ENCODE data around the gene ZNF615. TPM values are rescaled to one million over a fixed set of nuclear protein-coding genes. Genes with fewer than 3 reads are reported as not detected.
"Not testable (repeated sequence)": the region's sequence is repeated elsewhere in the genome, so short reads cannot be mapped to it uniquely, and the experiment has no call there.

ZNF615 gene
- total RNA-seq, 1 donor from 2014 or later, result 6.3 TPM

- intact Hi-C loops (cut with micrococcal nuclease), result loop anchor here (10.0 kb wide), 1 partner anchor 116 kb away; the partner anchor contains the start of gene ZNF649
- Mint-ChIP-seq H3K36me3 (ENCODE audit: low read depth) (peaks cover 98% of the 10 kb centered on the region), H3K9me3 (peaks cover 87% of the 10 kb centered on the region), H3K4me1 (ENCODE audit: low read depth) (no peaks in the 10 kb centered on the region), H3K4me3 (ENCODE audit: low read depth) (no peak overlapping the region), H3K27me3 (ENCODE audit: low read depth) (no peaks in the 10 kb centered on the region), H3K27ac (no peak overlapping the region)
- no peak for DNase-seq (ENCODE audit: low spot score)
These were observed 12.5 kb upstream of the ZNF615 start for GRCh38 chr19:52020506-52020905.

- H3K4me3 Mint-ChIP-seq (ENCODE audit: low read depth), result no peak overlapping the region
- H3K27me3 Mint-ChIP-seq (ENCODE audit: low read depth), result no peaks in the 10 kb centered on the region
- H3K36me3 Mint-ChIP-seq (ENCODE audit: low read depth), result peaks cover 65% of the 10 kb centered on the region
These were observed 2.7 kb upstream of the ZNF615 start for GRCh38 chr19:52010674-52011073.

DNA sequence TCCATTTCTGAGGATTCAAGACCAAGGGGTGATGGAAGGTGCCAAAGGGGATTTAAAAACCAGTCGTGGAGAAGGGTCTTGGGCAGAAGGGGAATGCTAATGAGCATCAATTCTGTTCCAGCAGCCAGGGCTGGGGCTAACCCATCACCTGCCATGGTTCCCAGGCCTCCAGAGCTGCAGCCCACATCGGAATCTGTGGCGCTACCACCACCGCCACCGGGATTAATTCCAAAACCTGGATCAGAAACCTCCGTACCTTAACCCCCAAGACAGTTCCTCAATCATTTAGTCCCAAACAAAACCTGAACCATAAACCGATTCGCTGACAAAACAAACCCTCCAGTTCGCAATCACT, 583 bp downstream of the ZNF615 start:
- H3K36me3 Mint-ChIP-seq (ENCODE audit: low read depth), result peaks cover 65% of the 10 kb centered on the region
- H3K27ac Mint-ChIP-seq, result peak overlapping the region; percentile 96

More at GRCh38 chr19:52010674-52011073, 2.7 kb upstream of the ZNF615 start:
- H3K27ac Mint-ChIP-seq, result no peak overlapping the region
- peaks cover 10% of the 10 kb centered on the region for H3K4me1 Mint-ChIP-seq (ENCODE audit: low read depth)
- DNase-seq (ENCODE audit: low spot score), result no peak
- H3K9me3 Mint-ChIP-seq, result peaks cover 55% of the 10 kb centered on the region
- intact Hi-C loops (cut with micrococcal nuclease), result no loop called here

DNA sequence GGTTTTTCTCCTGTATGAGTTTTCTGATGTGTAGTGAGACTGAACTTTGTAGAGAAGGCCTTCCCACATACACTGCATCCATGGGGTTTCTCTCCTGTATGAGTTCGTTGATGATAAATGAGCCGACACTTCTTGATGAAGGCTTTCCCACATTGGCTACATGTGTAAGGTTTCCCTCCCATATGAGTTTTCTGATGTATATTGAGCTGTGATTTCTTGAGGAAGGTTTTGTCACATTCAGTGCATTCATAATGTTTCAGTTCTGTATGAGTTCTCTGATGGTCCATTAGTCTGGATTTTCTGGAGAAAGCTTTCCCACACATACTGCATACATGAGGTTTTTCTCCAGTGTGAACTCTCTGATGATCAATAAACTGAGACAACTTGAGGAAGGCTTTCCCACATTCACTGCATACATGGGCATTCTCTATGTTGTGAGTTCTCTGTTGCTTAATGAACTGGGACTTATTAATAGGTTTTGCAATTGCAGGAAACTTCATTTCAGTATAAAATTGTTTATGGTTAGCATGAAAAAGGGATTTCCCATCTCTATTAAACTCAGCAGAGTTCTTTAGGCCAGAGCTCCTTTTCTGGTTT, 13.9 kb downstream of the ZNF615 start:
- H3K4me3 Mint-ChIP-seq (ENCODE audit: low read depth), result no peak overlapping the region
- no peak for DNase-seq (ENCODE audit: low spot score)
- H3K36me3 Mint-ChIP-seq (ENCODE audit: low read depth), result peaks cover 78% of the 10 kb centered on the region
- H3K4me1 Mint-ChIP-seq (ENCODE audit: low read depth), result no peaks in the 10 kb centered on the region
- H3K9me3 Mint-ChIP-seq, result peaks cover 88% of the 10 kb centered on the region
- intact Hi-C loops (cut with micrococcal nuclease), result no loop called here
- H3K27me3 Mint-ChIP-seq (ENCODE audit: low read depth), result no peaks in the 10 kb centered on the region
- H3K27ac Mint-ChIP-seq, result no peak overlapping the region

More for the DNA sequence above, 583 bp downstream of the ZNF615 start:
- Mint-ChIP-seq H3K4me3 (ENCODE audit: low read depth) (peak overlapping the region; percentile 93), H3K27me3 (ENCODE audit: low read depth) (no peaks in the 10 kb centered on the region), H3K9me3 (peaks cover 59% of the 10 kb centered on the region), H3K4me1 (ENCODE audit: low read depth) (peaks cover 10% of the 10 kb centered on the region)
- intact Hi-C loops (cut with micrococcal nuclease), result no loop called here
- DNase-seq (ENCODE audit: low spot score), result no peak

GRCh38 chr19:51993422-51993821, 14.6 kb downstream of the ZNF615 start:
- Mint-ChIP-seq H3K27me3 (ENCODE audit: low read depth) (no peaks in the 10 kb centered on the region), H3K27ac (no peak overlapping the region), H3K9me3 (peaks cover 89% of the 10 kb centered on the region), H3K4me1 (ENCODE audit: low read depth) (no peaks in the 10 kb centered on the region), H3K4me3 (ENCODE audit: low read depth) (no peak overlapping the region), H3K36me3 (ENCODE audit: low read depth) (peaks cover 77% of the 10 kb centered on the region)
- intact Hi-C loops (cut with micrococcal nuclease), result no loop called here
- DNase-seq (ENCODE audit: low spot score), result no peak

- H3K4me3 Mint-ChIP-seq (ENCODE audit: low read depth), result peak within 1 kb of the TSS; percentile 95
- peaks cover 8% of the 10 kb centered on the region for H3K4me1 Mint-ChIP-seq (ENCODE audit: low read depth)
- no peaks in the 10 kb centered on the region for H3K27me3 Mint-ChIP-seq (ENCODE audit: low read depth)
- intact Hi-C loops (cut with micrococcal nuclease), result loop anchor here (1.0 to 5.0 kb wide), 6 partner anchors 22 to 201 kb away; partner anchors contain the start of genes ZNF613, ZNF614, ZNF615 and ZNF649
- H3K27ac Mint-ChIP-seq, result peak within 1 kb of the TSS; percentile 89
- peaks cover 69% of the 10 kb centered on the region for H3K9me3 Mint-ChIP-seq
- DNase-seq (ENCODE audit: low spot score), result peak; percentile 84
- H3K36me3 Mint-ChIP-seq (ENCODE audit: low read depth), result peaks cover 61% of the 10 kb centered on the region
These were observed 21.4 kb downstream of the ZNF615 start, which contains the start of gene ZNF350 for GRCh38 chr19:51986309-51987291. Gene ZNF350 (minus strand): TSS chr19:51986840. CDS start chr19:51974360, 12,480 bp downstream.

GRCh38 chr19:51983361-51983760, 24.6 kb downstream of the ZNF615 start:
- intact Hi-C loops (cut with micrococcal nuclease), result no loop called here
- Mint-ChIP-seq H3K36me3 (ENCODE audit: low read depth) (peaks cover 77% of the 10 kb centered on the region), H3K4me3 (ENCODE audit: low read depth) (no peak overlapping the region)

GRCh38 chr19:51980926-51981325, 27.1 kb downstream of the ZNF615 start:
- H3K27ac Mint-ChIP-seq, result not testable (repeated sequence)
- H3K9me3 Mint-ChIP-seq, result peaks cover 83% of the 10 kb centered on the region

More at GRCh38 chr19:51983361-51983760, 24.6 kb downstream of the ZNF615 start:
- H3K9me3 Mint-ChIP-seq, result peaks cover 78% of the 10 kb centered on the region
- no peaks in the 10 kb centered on the region for H3K27me3 Mint-ChIP-seq (ENCODE audit: low read depth)
- no peak for DNase-seq (ENCODE audit: low spot score)
- no peak overlapping the region for H3K27ac Mint-ChIP-seq
- peaks cover 8% of the 10 kb centered on the region for H3K4me1 Mint-ChIP-seq (ENCODE audit: low read depth)

DNA sequence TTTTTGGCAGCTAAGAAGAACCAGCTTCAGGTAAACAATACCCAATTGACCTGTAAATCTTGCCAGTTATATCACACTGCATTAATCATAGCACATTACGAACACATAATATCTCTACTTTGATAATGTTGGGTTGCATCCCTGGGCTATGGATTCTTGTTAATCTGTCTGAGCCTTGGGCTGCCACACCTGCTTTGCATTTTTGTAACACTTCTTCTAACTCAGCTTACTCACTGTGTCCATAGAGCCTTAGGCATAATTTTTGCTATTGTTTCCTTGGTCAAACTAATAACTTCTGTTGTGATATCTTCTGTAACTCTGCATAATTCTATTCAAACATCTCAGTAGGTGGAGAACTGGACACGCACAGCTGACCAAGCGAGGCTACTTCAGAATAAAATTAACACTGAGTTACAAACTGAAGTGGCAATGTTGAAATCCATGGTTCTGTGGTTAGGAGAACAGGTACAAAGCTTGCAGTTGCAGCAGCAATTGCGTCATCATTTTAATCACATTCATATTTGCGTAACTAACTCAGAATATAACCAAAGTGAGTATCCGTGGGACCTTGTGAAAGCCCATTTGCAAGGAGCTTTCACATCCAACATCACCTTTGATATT, 27.8 kb downstream of the ZNF615 start:
- Mint-ChIP-seq H3K4me3 (ENCODE audit: low read depth) (no peak overlapping the region), H3K27ac (no peak overlapping the region), H3K4me1 (ENCODE audit: low read depth) (peaks cover 1% of the 10 kb centered on the region), H3K27me3 (ENCODE audit: low read depth) (no peaks in the 10 kb centered on the region), H3K36me3 (ENCODE audit: low read depth) (peaks cover 82% of the 10 kb centered on the region), H3K9me3 (peaks cover 86% of the 10 kb centered on the region)
- intact Hi-C loops (cut with micrococcal nuclease), result no loop called here
- no peak for DNase-seq (ENCODE audit: low spot score)

More at GRCh38 chr19:51980926-51981325, 27.1 kb downstream of the ZNF615 start:
- H3K4me3 Mint-ChIP-seq (ENCODE audit: low read depth); H3K4me1 Mint-ChIP-seq (ENCODE audit: low read depth); intact Hi-C loops (cut with micrococcal nuclease); DNase-seq (ENCODE audit: low spot score); H3K27me3 Mint-ChIP-seq (ENCODE audit: low read depth): not testable (repeated sequence)
- peaks cover 83% of the 10 kb centered on the region for H3K36me3 Mint-ChIP-seq (ENCODE audit: low read depth)

- Mint-ChIP-seq H3K4me3 (ENCODE audit: low read depth) (no peak overlapping the region), H3K27ac (no peak overlapping the region), H3K27me3 (ENCODE audit: low read depth) (no peaks in the 10 kb centered on the region), H3K36me3 (ENCODE audit: low read depth) (peaks cover 88% of the 10 kb centered on the region), H3K4me1 (ENCODE audit: low read depth) (no peaks in the 10 kb centered on the region), H3K9me3 (peaks cover 91% of the 10 kb centered on the region)
- no peak for DNase-seq (ENCODE audit: low spot score)
- intact Hi-C loops (cut with micrococcal nuclease), result no loop called here
These were observed 29.1 kb downstream of the ZNF615 start for GRCh38 chr19:51978882-51979281.

DNA sequence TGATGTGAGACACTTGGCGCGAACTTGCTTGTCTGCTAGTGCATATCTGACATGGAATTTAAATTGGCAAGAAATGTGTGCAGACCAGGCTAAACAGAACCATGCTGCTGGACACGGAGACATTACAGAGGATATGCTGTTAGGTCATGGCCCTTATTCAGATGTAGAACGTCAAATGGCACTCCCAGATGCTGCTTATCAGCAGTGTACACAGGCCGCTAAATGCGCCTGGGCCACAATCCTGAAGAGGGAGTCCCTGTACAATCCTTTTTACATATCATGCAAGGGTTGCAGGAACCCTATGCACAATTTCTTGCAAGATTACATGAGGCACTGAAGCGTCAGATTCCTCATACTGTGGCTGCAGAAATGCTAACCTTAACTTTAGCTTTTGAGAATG, 30.7 kb downstream of the ZNF615 start:
- Mint-ChIP-seq H3K4me3 (ENCODE audit: low read depth) (no peak overlapping the region), H3K4me1 (ENCODE audit: low read depth) (no peaks in the 10 kb centered on the region), H3K27me3 (ENCODE audit: low read depth) (no peaks in the 10 kb centered on the region), H3K9me3 (peaks cover 88% of the 10 kb centered on the region), H3K36me3 (ENCODE audit: low read depth) (peaks cover 90% of the 10 kb centered on the region), H3K27ac (no peak overlapping the region)
- no peak for DNase-seq (ENCODE audit: low spot score)
- intact Hi-C loops (cut with micrococcal nuclease), result no loop called here

- DNase-seq (ENCODE audit: low spot score), result no peak
- H3K4me3 Mint-ChIP-seq (ENCODE audit: low read depth), result no peak overlapping the region
- peaks cover 92% of the 10 kb centered on the region for H3K36me3 Mint-ChIP-seq (ENCODE audit: low read depth)
- peaks cover 89% of the 10 kb centered on the region for H3K9me3 Mint-ChIP-seq
- intact Hi-C loops (cut with micrococcal nuclease), result no loop called here
- no peaks in the 10 kb centered on the region for H3K27me3 Mint-ChIP-seq (ENCODE audit: low read depth)
- H3K4me1 Mint-ChIP-seq (ENCODE audit: low read depth), result no peaks in the 10 kb centered on the region
- no peak overlapping the region for H3K27ac Mint-ChIP-seq
These were observed 31.2 kb downstream of the ZNF615 start for GRCh38 chr19:51976852-51977251.
